BLaER1 (cell line): ENCODE measurements around the gene GPR33.

Experiments used
- H3K27ac ChIP-seq: shearing (Covaris generic); formaldehyde crosslinking; 2 replicates; pipeline ENCODE4 v1.8.1; 2022
- H3K27me3 ChIP-seq: shearing (Covaris generic); formaldehyde crosslinking; 2 replicates; pipeline ENCODE4 v1.8.1; 2022
- H3K36me3 ChIP-seq: shearing (Covaris generic); formaldehyde crosslinking; 2 replicates; pipeline ENCODE4 v1.8.1; 2022
- H3K4me1 ChIP-seq: shearing (Covaris generic); formaldehyde crosslinking; 2 replicates; pipeline ENCODE4 v1.8.1; 2022
- H3K4me2 ChIP-seq: shearing (Covaris generic); formaldehyde crosslinking; 2 replicates; pipeline ENCODE4 v1.8.1; 2022
- H3K4me3 ChIP-seq: shearing (Covaris generic); formaldehyde crosslinking; 2 replicates; pipeline ENCODE4 v1.8.1; 2022
- H3K9ac ChIP-seq: shearing (Covaris generic); formaldehyde crosslinking; 2 replicates; pipeline ENCODE4 v1.8.1; 2022
- H3K9me3 ChIP-seq: shearing (Covaris generic); formaldehyde crosslinking; 2 replicates; pipeline ENCODE4 v1.8.1; 2022
- H4K20me1 ChIP-seq: shearing (Covaris generic); formaldehyde crosslinking; 2 replicates; pipeline ENCODE4 v1.8.1; 2022
- Cebpa-rat ChIP-seq: shearing (Covaris generic); IDR thresholded peaks from 2 replicates; pipeline ENCODE4 v1.8.1; 2022

The GPR33 gene

GRCh38 chr14:31501870-31502269 lies 14.0 kb upstream of the GPR33 start:
- no peak for TF ChIP-seq Cebpa-rat
- H3K9ac ChIP-seq = no peak overlapping the region
- no peaks in the 10 kb centered on the region for H3K4me1 ChIP-seq
- no peak overlapping the region for H3K27ac ChIP-seq
- H3K4me3 ChIP-seq = no peak overlapping the region
- peaks cover 15% of the 10 kb centered on the region for H3K9me3 ChIP-seq
- H3K4me2 ChIP-seq = no peak overlapping the region
- no peaks in the 10 kb centered on the region for H4K20me1 ChIP-seq
- H3K27me3 ChIP-seq = no peaks in the 10 kb centered on the region
- no peaks in the 10 kb centered on the region for H3K36me3 ChIP-seq

GRCh38 chr14:31492759-31493498 lies 5.1 kb upstream of the GPR33 start:
- H3K27ac ChIP-seq = no peak overlapping the region
- no peaks in the 10 kb centered on the region for H3K9me3 ChIP-seq
- TF ChIP-seq Cebpa-rat = no peak
- H4K20me1 ChIP-seq = no peaks in the 10 kb centered on the region
- H3K36me3 ChIP-seq = no peaks in the 10 kb centered on the region
- peaks cover 40% of the 10 kb centered on the region for H3K4me1 ChIP-seq
- peak overlapping the region; percentile 48; the same call in 1 of the 2 replicates for H3K4me2 ChIP-seq
- H3K4me3 ChIP-seq = no peak overlapping the region
- H3K9ac ChIP-seq = no peak overlapping the region
- H3K27me3 ChIP-seq = no peaks in the 10 kb centered on the region

GRCh38 chr14:31489691-31490090 lies 1.9 kb upstream of the GPR33 start:
- Histone ChIP-seq H3K27me3 (no peaks in the 10 kb centered on the region), H3K9ac (no peak overlapping the region), H3K4me2 (no peak overlapping the region), H3K36me3 (no peaks in the 10 kb centered on the region), H4K20me1 (no peaks in the 10 kb centered on the region), H3K9me3 (no peaks in the 10 kb centered on the region), H3K27ac (no peak overlapping the region), H3K4me1 (peaks cover 32% of the 10 kb centered on the region), H3K4me3 (no peak overlapping the region)
- no peak for TF ChIP-seq Cebpa-rat

GRCh38 chr14:31486764-31487163 lies 1.1 kb downstream of the GPR33 start:
- no peak overlapping the region for H3K9ac ChIP-seq
- TF ChIP-seq Cebpa-rat = no peak
- no peak overlapping the region for H3K4me3 ChIP-seq
- no peak overlapping the region for H3K4me2 ChIP-seq
- H3K36me3 ChIP-seq = no peaks in the 10 kb centered on the region
- no peak overlapping the region for H3K27ac ChIP-seq
- no peaks in the 10 kb centered on the region for H3K9me3 ChIP-seq
- H4K20me1 ChIP-seq = no peaks in the 10 kb centered on the region
- H3K4me1 ChIP-seq = peaks cover 8% of the 10 kb centered on the region; the same call in 1 of the 2 replicates
- H3K27me3 ChIP-seq = no peaks in the 10 kb centered on the region

- H3K4me1 ChIP-seq = peaks cover 1% of the 10 kb centered on the region; the same call in 1 of the 2 replicates
- no peaks in the 10 kb centered on the region for H3K9me3 ChIP-seq
- no peaks in the 10 kb centered on the region for H4K20me1 ChIP-seq
- H3K27me3 ChIP-seq = no peaks in the 10 kb centered on the region
- no peak overlapping the region for H3K9ac ChIP-seq
- H3K36me3 ChIP-seq = no peaks in the 10 kb centered on the region
- no peak for TF ChIP-seq Cebpa-rat
- no peak overlapping the region for H3K4me3 ChIP-seq
- no peak overlapping the region for H3K27ac ChIP-seq
- H3K4me2 ChIP-seq = no peak overlapping the region
Measured at GRCh38 chr14:31484754-31485153, 3.1 kb downstream of the GPR33 start.

GRCh38 chr14:31480156-31480555 lies 7.7 kb downstream of the GPR33 start:
- H3K9ac ChIP-seq = no peak overlapping the region
- no peaks in the 10 kb centered on the region for H3K4me1 ChIP-seq
- H3K4me3 ChIP-seq = no peak overlapping the region
- H3K36me3 ChIP-seq = no peaks in the 10 kb centered on the region
- H3K9me3 ChIP-seq = no peaks in the 10 kb centered on the region
- H3K27ac ChIP-seq = no peak overlapping the region
- H4K20me1 ChIP-seq = no peaks in the 10 kb centered on the region
- no peak overlapping the region for H3K4me2 ChIP-seq
- H3K27me3 ChIP-seq = no peaks in the 10 kb centered on the region
- TF ChIP-seq Cebpa-rat = no peak

GRCh38 chr14:31479027-31479426 lies 8.8 kb downstream of the GPR33 start:
- Histone ChIP-seq H3K27me3 (no peaks in the 10 kb centered on the region), H3K4me2 (no peak overlapping the region), H4K20me1 (no peaks in the 10 kb centered on the region), H3K4me1 (no peaks in the 10 kb centered on the region), H3K27ac (no peak overlapping the region), H3K36me3 (no peaks in the 10 kb centered on the region), H3K9me3 (no peaks in the 10 kb centered on the region), H3K9ac (no peak overlapping the region), H3K4me3 (no peak overlapping the region)
- TF ChIP-seq Cebpa-rat = no peak

- TF ChIP-seq Cebpa-rat = no peak
- Histone ChIP-seq H3K9me3 (peaks cover 12% of the 10 kb centered on the region), H3K4me3 (no peak overlapping the region), H3K27me3 (no peaks in the 10 kb centered on the region), H3K36me3 (no peaks in the 10 kb centered on the region), H3K4me2 (no peak overlapping the region), H3K27ac (no peak overlapping the region), H3K4me1 (no peaks in the 10 kb centered on the region), H4K20me1 (no peaks in the 10 kb centered on the region), H3K9ac (no peak overlapping the region)
Measured at GRCh38 chr14:31477248-31477647, 10.6 kb downstream of the GPR33 start.

- no peaks in the 10 kb centered on the region for H3K4me1 ChIP-seq
- no peak overlapping the region for H3K27ac ChIP-seq
- H3K27me3 ChIP-seq = no peaks in the 10 kb centered on the region
- H3K36me3 ChIP-seq = no peaks in the 10 kb centered on the region
- no peak for TF ChIP-seq Cebpa-rat
- H3K9me3 ChIP-seq = peaks cover 12% of the 10 kb centered on the region
- H4K20me1 ChIP-seq = no peaks in the 10 kb centered on the region
- no peak overlapping the region for H3K4me2 ChIP-seq
- no peak overlapping the region for H3K9ac ChIP-seq
- H3K4me3 ChIP-seq = no peak overlapping the region
Measured at GRCh38 chr14:31476131-31476866, 11.5 kb downstream of the GPR33 start.

GRCh38 chr14:31466554-31466953 lies 21.3 kb downstream of the GPR33 start:
- peaks cover 5% of the 10 kb centered on the region for H3K4me1 ChIP-seq
- no peak overlapping the region for H3K4me2 ChIP-seq
- TF ChIP-seq Cebpa-rat = no peak
- no peaks in the 10 kb centered on the region for H3K36me3 ChIP-seq
- no peaks in the 10 kb centered on the region for H3K27me3 ChIP-seq
- H4K20me1 ChIP-seq = no peaks in the 10 kb centered on the region
- H3K27ac ChIP-seq = no peak overlapping the region
- no peak overlapping the region for H3K4me3 ChIP-seq
- no peak overlapping the region for H3K9ac ChIP-seq
- no peaks in the 10 kb centered on the region for H3K9me3 ChIP-seq
